PC-9 (cell line): Measurements from ENCODE around the gene MLEC. TPM values are rescaled to one million over a fixed set of nuclear protein-coding genes. Genes with fewer than 3 reads are reported as not detected.

Experiments used
- BruUV-seq: library from RNA; stranded (reverse); fragments of 400-500 nt; replicated peaks from 2 replicates; lab custom pipeline; 2021; lab: Mats Ljungman, UMichigan
- CTCF ChIA-PET: fragments of 300-600 bp; sonication (Branson Sonifier 250); formaldehyde crosslinking; loops from one replicate; lab custom pipeline; 2022; ENCODE audit warnings: antibody characterized with exemption; lab: Charles Lee
- POLR2A ChIA-PET: fragments of 300-600 bp; sonication (Branson Sonifier 250); formaldehyde crosslinking; loops from one replicate; lab custom pipeline; 2022; ENCODE audit warnings: antibody characterized with exemption; ENCODE audit not compliant: unreplicated experiment; lab: Charles Lee
- DNase-seq, 2 experiments: peaks; one replicate each; pipeline versions ENCODE4 v3.0.0 to v3.0.0-alpha.2; 2015 to 2022; ENCODE audit warnings: mixed read lengths in 1 of 2
- H2AFZ ChIP-seq: fragments of 200-600 bp; sonication (generic); 2 replicates; pipeline ENCODE4 v1.8.1; 2017; ENCODE audit warnings: antibody characterized with exemption
- H3F3A ChIP-seq: fragments of 200-600 bp; sonication (generic); 2 replicates; pipeline ENCODE4 v1.8.1; 2017; ENCODE audit warnings: antibody characterized with exemption, mild to moderate bottlenecking, low read depth; ENCODE audit not compliant: insufficient read depth
- H3K27ac ChIP-seq: fragments of 200-600 bp; sonication (generic); 2 replicates; pipeline ENCODE4 v1.6.1; 2016; ENCODE audit warnings: mixed run types
- H3K27me3 ChIP-seq: fragments of 200-600 bp; sonication (generic); 2 replicates; pipeline ENCODE4 v1.6.1; 2016; ENCODE audit warnings: low read depth, mixed run types; ENCODE audit not compliant: insufficient read depth
- H3K36me3 ChIP-seq: fragments of 200-600 bp; sonication (generic); 2 replicates; pipeline ENCODE4 v1.6.1; 2016; ENCODE audit warnings: low read depth, mixed run types
- H3K4me1 ChIP-seq: fragments of 200-600 bp; sonication (generic); replicated peaks from 2 replicates; pipeline ENCODE4 v1.6.1; 2016; ENCODE audit warnings: mixed run types; ENCODE audit not compliant: insufficient read depth
- H3K4me2 ChIP-seq: fragments of 200-600 bp; sonication (generic); 2 replicates; pipeline ENCODE4 v1.6.1; 2017; ENCODE audit warnings: mixed run types
- H3K4me3 ChIP-seq: fragments of 200-600 bp; sonication (generic); 2 replicates; pipeline ENCODE4 v1.6.1; 2016; ENCODE audit warnings: mixed run types
- H3K79me2 ChIP-seq: fragments of 200-600 bp; sonication (generic); 2 replicates; pipeline ENCODE4 v1.6.1; 2017; ENCODE audit warnings: low read depth, mixed run types
- H3K9me2 ChIP-seq: fragments of 200-600 bp; sonication (generic); 2 replicates; pipeline ENCODE4 v1.8.1; 2017; ENCODE audit warnings: mild to moderate bottlenecking; ENCODE audit not compliant: insufficient read depth
- H3K9me3 ChIP-seq: fragments of 200-600 bp; sonication (generic); 2 replicates; pipeline ENCODE4 v1.8.1; 2016; ENCODE audit warnings: low read depth; ENCODE audit not compliant: insufficient read depth
- H4K20me1 ChIP-seq: fragments of 200-600 bp; sonication (generic); 2 replicates; pipeline ENCODE4 v1.8.1; 2017; ENCODE audit not compliant: insufficient read depth
- EZH2 ChIP-seq: fragments of 200-600 bp; sonication (generic); IDR thresholded peaks from 2 replicates; pipeline ENCODE4 v1.8.0; 2017; ENCODE audit warnings: antibody characterized with exemption, low read depth
- intact Hi-C: fragments of 100-400 bp; cut with micrococcal nuclease; formaldehyde crosslinking; loops from one replicate; pipeline ENCODE4 v1.10.0; 2022; ENCODE audit not compliant: unreplicated experiment
- total RNA-seq: library from RNA; stranded (reverse); gene quantifications from 2 replicates; pipeline ENCODE4 v1.2.3, GENCODE V29; 2021
- TF ChIP-seq, protein P1 (sequence below): fragments of 200-600 bp; sonication (generic); conservative IDR thresholded peaks from 2 replicates; pipeline ENCODE4 v1.6.1; 2017; ENCODE audit warnings: mixed run types, antibody characterized with exemption, mild to moderate bottlenecking, moderate library complexity

The MLEC gene
- total RNA-seq, 1 experiment from 2014 or later: 131 TPM

GRCh38 chr12:120744922-120745493, 58.1 kb downstream of the MLEC start:
- no peak for DNase-seq
- H3K9me3 ChIP-seq: no peaks in the 10 kb centered on the region
- intact Hi-C loops: no loop called here
- no peaks in the 10 kb centered on the region for H3K27me3 ChIP-seq
- no peak overlapping the region for H2AFZ ChIP-seq
- POLR2A ChIA-PET: no interaction called here
- H3K27ac ChIP-seq: no peak overlapping the region
- no peak overlapping the region for H3K4me2 ChIP-seq
- H3K4me3 ChIP-seq: no peak overlapping the region
- BruUV-seq: no TSS peak
- H3K9me2 ChIP-seq: no peaks in the 10 kb centered on the region
- TF ChIP-seq, protein P1, sequence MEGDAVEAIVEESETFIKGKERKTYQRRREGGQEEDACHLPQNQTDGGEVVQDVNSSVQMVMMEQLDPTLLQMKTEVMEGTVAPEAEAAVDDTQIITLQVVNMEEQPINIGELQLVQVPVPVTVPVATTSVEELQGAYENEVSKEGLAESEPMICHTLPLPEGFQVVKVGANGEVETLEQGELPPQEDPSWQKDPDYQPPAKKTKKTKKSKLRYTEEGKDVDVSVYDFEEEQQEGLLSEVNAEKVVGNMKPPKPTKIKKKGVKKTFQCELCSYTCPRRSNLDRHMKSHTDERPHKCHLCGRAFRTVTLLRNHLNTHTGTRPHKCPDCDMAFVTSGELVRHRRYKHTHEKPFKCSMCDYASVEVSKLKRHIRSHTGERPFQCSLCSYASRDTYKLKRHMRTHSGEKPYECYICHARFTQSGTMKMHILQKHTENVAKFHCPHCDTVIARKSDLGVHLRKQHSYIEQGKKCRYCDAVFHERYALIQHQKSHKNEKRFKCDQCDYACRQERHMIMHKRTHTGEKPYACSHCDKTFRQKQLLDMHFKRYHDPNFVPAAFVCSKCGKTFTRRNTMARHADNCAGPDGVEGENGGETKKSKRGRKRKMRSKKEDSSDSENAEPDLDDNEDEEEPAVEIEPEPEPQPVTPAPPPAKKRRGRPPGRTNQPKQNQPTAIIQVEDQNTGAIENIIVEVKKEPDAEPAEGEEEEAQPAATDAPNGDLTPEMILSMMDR: no peak
- H3F3A ChIP-seq: no peaks in the 10 kb centered on the region
- H3K79me2 ChIP-seq: no peaks in the 10 kb centered on the region
- no peaks in the 10 kb centered on the region for H3K4me1 ChIP-seq
- H3K36me3 ChIP-seq: no peaks in the 10 kb centered on the region
- H4K20me1 ChIP-seq: no peaks in the 10 kb centered on the region
- CTCF ChIA-PET: interaction anchor here (0.7 kb wide), 1 partner anchor 92 kb away, joined by 3 read pairs; no protein-coding TSS in a partner anchor

DNA sequence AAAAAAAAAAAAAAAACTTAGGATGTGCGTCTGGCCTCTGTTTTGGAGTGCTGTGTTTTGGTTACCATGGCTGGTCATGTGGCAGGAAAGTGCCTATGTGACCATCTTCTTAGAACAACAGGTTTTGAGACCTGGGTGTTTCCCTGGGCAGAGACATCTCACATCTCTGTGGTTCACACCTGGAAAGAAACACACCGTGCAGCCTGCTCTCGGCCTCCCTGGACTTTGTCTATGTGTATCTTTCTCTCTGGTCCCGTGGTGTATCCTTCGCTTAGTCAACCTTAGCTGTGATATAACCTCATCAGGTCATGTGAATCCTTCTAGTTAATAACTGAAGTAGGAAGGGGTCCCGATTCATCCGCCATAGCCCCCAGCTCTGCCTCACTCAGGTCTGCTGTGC, 61.3 kb downstream of the MLEC start:
- H3K79me2 ChIP-seq: no peaks in the 10 kb centered on the region
- H3K9me3 ChIP-seq: no peaks in the 10 kb centered on the region
- no peaks in the 10 kb centered on the region for H3K9me2 ChIP-seq
- BruUV-seq: no TSS peak
- no peaks in the 10 kb centered on the region for H3K36me3 ChIP-seq
- no peak overlapping the region for H3K4me2 ChIP-seq
- no peak overlapping the region for H3K27ac ChIP-seq
- no peak overlapping the region for H2AFZ ChIP-seq
- H3F3A ChIP-seq: no peaks in the 10 kb centered on the region
- intact Hi-C loops: no loop called here
- ChIA-PET CTCF (interaction anchor here (0.5 kb wide), 1 partner anchor 547 kb away, joined by 3 read pairs; the partner anchor contains the start of gene RPLP0), POLR2A (no interaction called here)
- DNase-seq: no peak
- H4K20me1 ChIP-seq: no peaks in the 10 kb centered on the region
- H3K4me3 ChIP-seq: no peak overlapping the region
- TF ChIP-seq EZH2: no peak
- TF ChIP-seq, protein P1: no peak
- no peaks in the 10 kb centered on the region for H3K4me1 ChIP-seq
- H3K27me3 ChIP-seq: no peaks in the 10 kb centered on the region

DNA sequence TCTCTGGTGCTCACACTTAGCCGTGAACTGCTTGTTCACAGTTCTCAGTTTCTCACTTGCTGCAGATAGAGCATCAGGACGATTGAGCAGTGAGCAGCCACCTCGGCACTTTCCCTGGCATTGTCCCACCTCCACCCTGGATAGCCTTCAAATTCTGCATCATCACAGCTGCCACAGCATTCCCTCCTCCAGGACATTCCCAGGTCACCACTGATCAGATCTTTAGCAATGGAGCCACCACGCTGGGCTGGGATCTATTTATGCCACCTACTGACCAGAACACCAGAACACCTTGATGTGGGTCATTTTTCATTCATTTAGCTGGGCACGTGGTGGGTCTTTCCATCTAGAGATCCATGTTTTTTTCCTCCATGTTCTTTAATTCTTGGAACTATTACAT, 62.3 kb downstream of the MLEC start:
- H3F3A ChIP-seq: no peaks in the 10 kb centered on the region
- CTCF ChIA-PET: no interaction called here
- no peak overlapping the region for H2AFZ ChIP-seq
- H3K4me1 ChIP-seq: no peaks in the 10 kb centered on the region
- H3K4me3 ChIP-seq: no peak overlapping the region
- no peaks in the 10 kb centered on the region for H3K79me2 ChIP-seq
- H4K20me1 ChIP-seq: no peaks in the 10 kb centered on the region
- H3K4me2 ChIP-seq: no peak overlapping the region
- no peak overlapping the region for H3K27ac ChIP-seq
- no peak for DNase-seq
- intact Hi-C loops: no loop called here
- no TSS peak for BruUV-seq
- no peaks in the 10 kb centered on the region for H3K36me3 ChIP-seq
- TF ChIP-seq EZH2: no peak
- TF ChIP-seq, protein P1: no peak
- no peaks in the 10 kb centered on the region for H3K27me3 ChIP-seq
- H3K9me3 ChIP-seq: no peaks in the 10 kb centered on the region
- POLR2A ChIA-PET: no interaction called here
- H3K9me2 ChIP-seq: no peaks in the 10 kb centered on the region
